KBM-7 (cell line): Measurements from ENCODE around the gene MAGI2.
A peak's percentile ranks its signal among the peaks of the same experiment; 100 is the strongest.
"Not testable (repeated sequence)": the region's sequence is repeated elsewhere in the genome, so short reads cannot be mapped to it uniquely, and the experiment has no call there.

Experiments
- DNase-seq: peaks from one replicate; pipeline ENCODE4 v3.0.0-alpha.2; 2015
- in situ Hi-C: fragments of 300-500 bp; cut with MboI; formaldehyde crosslinking; loops from 2 replicates; pipeline ENCODE4 v1.14.3; 2020; ENCODE audit warnings: low sequenced_read_pairs, low pct_unique_long_range_greater_than_20kb, mixed read lengths

MAGI2 gene

GRCh38 chr7:78018641-78019446 lies 1434.6 kb downstream of the MAGI2 start:
- peak; percentile 11 for DNase-seq
- in situ Hi-C loops = no loop called here

DNA sequence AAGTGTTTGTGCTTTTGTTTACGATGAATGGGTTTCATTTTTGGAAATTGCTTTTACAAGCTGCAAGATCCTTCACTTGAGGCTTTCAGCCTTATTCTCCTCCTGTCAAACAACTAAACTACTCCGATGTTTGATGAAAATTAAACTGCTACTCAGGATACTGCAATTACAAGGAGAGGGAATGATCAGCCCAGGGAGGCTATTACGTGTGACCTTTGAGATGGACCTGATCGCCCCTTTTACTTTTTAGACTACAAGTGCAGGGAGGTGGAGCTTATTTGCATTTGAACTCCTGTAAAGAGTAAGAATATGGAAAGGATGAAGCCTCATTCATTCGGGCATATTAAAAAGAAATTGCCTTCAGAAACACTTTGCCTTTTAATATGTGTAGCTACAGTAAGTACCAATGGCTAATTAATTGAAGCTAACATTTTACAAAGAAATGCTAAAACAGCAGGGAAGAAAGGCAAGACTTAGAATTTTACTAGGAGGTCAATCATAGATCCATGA lies 1435.8 kb downstream of the MAGI2 start:
- no peak for DNase-seq
- in situ Hi-C loops = no loop called here

GRCh38 chr7:78015574-78016260 lies 1437.8 kb downstream of the MAGI2 start:
- DNase-seq = no peak
- in situ Hi-C loops = no loop called here

DNA sequence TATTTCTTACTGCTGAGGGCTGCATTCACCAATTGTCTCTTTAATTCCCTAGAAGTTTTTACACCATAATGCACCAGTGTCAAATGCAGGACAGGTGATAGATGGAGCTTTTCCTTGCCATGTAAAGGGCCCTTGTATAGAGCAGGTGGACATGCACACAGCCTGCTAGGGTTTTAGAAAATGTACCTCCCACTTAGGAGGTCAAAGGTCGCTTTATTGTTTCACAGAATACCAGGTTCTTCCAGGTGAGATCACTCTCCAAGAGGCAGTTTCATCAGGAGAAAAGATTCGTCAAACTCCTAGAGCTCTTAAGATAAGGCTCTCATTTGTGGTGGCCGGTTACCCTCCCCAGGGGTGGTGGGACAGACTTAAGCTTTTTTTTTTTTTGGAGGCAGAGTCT lies 1439.1 kb downstream of the MAGI2 start:
- in situ Hi-C loops = no loop called here
- DNase-seq = no peak

- in situ Hi-C loops = no loop called here
- DNase-seq = no peak
Measured at GRCh38 chr7:78013386-78013785, 1440.1 kb downstream of the MAGI2 start.

DNA sequence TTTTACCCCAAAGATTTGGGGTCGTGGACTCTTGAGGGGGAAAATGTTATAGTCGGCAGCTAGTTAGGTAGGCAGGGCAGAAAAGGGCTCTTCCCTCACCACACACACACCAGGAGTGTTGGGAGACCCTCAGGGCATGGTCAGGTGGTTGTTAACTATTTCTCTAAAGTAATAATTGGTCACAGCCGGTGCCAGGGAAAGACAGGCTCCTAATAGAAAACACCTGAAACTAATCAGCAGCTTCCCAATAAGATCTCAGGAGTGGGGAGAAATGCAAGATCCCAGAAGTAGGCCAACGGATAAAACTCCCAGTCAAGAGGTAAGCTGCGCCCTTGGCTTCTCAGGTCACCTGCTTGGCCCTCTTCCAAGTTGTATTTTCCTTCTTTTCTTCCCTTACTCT lies 1441.8 kb downstream of the MAGI2 start:
- in situ Hi-C loops = no loop called here
- DNase-seq = no peak

- in situ Hi-C loops = no loop called here
- no peak for DNase-seq
Measured at GRCh38 chr7:78007231-78007630, 1446.2 kb downstream of the MAGI2 start.

GRCh38 chr7:78006063-78006755 lies 1447.3 kb downstream of the MAGI2 start:
- in situ Hi-C loops = no loop called here

DNA sequence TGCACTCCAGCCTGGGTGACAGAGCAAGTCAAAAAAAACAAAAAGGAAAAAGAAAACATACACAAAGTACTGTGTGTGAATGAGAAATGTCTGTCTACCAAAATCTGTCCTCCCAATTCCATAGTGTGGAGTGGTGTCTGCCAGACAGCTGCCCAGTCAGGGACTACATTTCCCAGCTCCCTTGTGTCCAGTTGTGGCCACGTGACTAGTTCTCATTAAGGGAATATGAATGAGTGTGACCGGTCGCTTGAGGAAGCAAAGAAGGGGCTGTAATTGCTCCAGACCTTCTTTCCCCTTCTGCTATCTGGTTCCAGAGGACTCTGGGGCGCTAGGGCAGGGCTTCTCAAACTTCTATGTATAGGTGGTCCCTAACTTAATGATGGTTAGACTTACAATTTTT lies 1450.8 kb downstream of the MAGI2 start:
- in situ Hi-C loops = no loop called here

More at GRCh38 chr7:78006063-78006755, 1447.3 kb downstream of the MAGI2 start:
- no peak for DNase-seq

GRCh38 chr7:78002021-78002420 lies 1451.4 kb downstream of the MAGI2 start:
- no peak for DNase-seq
- in situ Hi-C loops = no loop called here

More for the DNA sequence above, 1450.8 kb downstream of the MAGI2 start:
- DNase-seq = no peak

DNA sequence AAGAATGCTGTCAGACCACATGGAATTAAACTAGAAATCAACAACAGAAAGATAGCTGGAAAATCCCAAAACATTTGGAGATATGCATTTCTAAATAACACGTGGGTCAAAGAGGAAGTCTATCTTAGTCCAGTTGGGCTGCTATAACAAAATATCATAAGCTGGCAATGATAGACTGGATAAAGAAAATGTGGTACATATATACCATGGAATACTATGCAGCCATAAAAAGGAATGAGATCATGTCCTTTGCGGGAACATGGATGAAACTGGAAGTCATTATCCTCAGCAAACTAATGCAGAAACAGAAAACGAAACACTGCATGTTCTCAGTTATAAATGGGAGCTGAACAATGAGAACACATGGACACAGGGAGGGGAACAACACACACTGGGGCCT lies 1454.3 kb downstream of the MAGI2 start:
- DNase-seq, in situ Hi-C loops: not testable (repeated sequence)

DNA sequence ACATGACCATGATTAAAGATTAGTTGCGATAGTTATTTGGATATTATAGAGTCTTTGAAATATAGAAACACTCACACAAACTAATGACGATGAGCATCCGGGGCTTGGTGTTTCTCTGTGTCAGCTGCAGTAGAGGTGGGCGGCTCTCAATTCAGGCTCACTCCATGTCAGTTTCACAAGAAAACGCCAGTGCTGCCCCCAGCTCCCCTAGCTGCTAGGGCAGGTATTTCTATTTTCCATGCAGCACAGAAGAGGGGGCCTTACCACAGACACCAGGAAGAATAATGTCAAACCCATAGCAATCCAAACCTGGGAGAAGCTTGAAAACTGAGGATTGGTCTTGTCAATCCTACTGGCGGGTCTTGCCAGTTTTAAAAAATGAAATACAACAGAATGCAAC lies 1457.8 kb downstream of the MAGI2 start:
- in situ Hi-C loops = no loop called here
- peak; percentile 9 for DNase-seq

- no peak for DNase-seq
- in situ Hi-C loops = no loop called here
Measured at GRCh38 chr7:77993838-77994237, 1459.6 kb downstream of the MAGI2 start.

DNA sequence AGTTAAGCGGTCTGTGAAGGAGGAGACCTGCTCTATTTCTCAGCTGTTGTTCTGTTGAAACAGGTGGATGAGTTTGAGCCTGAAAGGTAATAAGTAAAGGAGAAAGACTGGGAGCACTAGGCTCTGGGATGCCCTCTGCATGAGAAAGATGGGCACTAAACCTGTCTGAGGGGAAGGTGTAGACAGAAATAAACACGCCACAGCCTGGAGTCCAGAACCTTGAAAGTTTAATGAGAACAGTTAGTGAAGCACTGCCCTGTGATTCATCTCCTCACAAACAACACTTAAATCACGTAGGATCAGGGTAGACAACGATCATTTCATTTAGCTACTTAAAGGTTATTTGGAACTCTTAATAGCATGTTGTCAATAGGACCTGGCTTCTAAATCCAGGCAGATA lies 1461.8 kb downstream of the MAGI2 start:
- DNase-seq = no peak
- in situ Hi-C loops = no loop called here

GRCh38 chr7:77989981-77990566 lies 1463.4 kb downstream of the MAGI2 start:
- DNase-seq = peak; percentile 91
- in situ Hi-C loops = no loop called here

GRCh38 chr7:77985974-77986339 lies 1467.5 kb downstream of the MAGI2 start:
- in situ Hi-C loops = no loop called here
- DNase-seq = no peak

DNA sequence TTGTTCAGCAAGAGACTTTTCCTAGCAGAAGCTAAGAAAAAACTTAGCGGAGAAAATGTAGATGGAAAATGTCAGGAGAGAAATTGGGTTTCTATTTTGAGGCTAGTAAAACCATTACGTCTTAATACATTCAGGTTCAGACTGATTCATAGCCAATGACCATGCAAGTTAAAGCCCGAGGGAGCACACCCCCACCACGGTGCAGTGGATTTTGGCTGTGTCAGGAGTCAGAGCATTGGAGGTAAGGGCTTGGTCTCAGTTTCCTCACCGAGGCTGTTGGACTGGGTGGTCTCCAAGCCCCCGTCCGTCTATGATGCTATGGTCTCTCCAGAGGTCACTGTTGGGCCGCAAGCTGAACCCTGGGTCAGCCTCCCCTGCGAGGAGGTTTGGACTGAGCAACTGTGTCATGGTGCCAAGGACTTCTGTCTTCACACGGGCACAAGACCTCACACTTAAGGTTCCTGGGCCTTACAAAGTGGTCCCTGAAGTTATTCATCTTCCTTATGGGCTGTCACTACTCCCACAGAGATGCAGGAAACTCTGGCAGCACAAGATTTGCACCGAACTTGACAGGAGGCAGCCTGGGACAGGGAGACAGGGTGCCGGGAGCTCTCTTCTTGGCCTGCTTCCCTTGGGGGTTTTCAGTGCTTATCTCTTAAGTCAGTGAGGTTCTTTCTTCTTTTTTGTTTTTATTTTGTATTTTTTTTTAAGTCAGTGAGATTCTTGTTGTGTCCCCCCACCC lies 1468.1 kb downstream of the MAGI2 start:
- in situ Hi-C loops = no loop called here
- peak; percentile 12 for DNase-seq

- no peak for DNase-seq
- in situ Hi-C loops = no loop called here
Measured at GRCh38 chr7:77983973-77984372, 1469.5 kb downstream of the MAGI2 start.
